SKM-1 treated with dmso at 0.1 percent for 144 hours (cell line): ENCODE results near the gene CSPG5.

Experiments used
- DNase-seq: peaks from one replicate; lab custom pipeline; 2025; ENCODE audit not compliant: unreplicated experiment; lab: John Stamatoyannopoulos, UW

CSPG5 gene

GRCh38 chr3:47542471-47543173, 36.0 kb downstream of the CSPG5 start:
- DNase-seq, result no peak

DNA sequence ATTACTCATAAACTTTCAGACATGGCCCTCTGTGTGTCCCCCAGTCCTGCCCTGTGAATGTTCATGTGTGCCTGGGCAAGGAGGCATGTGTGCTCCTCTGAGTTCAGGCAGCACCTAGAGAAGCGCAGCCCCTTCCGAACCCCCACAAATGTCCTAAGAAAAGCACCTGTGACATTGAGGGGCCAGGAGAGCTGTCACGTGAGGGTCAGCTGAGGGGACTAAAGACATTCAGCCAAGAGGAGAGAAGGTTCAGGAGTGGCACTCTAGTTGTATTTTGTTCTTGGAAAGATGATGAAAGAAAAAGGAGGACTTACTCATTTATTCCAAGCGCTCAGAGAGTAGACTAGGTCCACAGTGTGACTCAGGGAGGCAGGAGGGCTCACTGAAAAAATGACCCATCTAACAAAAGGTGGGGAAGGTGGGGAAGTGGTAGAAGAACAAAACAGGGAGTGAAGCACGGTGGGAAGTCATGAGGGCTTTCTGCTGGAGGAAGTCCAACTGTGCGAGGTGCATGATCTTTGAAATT, 37.0 kb downstream of the CSPG5 start:
- no peak for DNase-seq

- DNase-seq, result no peak
Measured at GRCh38 chr3:47540281-47540680, 38.4 kb downstream of the CSPG5 start.

DNA sequence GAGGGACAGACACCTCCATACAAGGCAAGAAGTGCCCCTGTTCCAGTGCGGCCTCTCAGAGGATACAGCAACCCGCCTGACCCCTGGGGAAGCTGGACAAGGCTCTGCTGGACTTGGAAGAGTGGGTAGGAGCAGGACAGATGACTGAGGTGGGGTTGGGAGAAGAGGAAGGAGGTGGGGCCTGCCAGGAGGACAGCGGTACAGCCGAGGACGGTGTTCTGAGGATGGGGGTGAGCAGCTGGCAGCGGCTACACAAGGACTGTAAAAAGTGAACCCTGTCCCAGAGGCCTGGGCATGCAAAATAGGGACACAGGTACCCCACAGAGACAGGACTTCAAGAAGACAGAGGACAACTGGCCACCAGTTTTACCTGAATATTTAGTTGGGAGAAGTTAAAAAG, 41.7 kb downstream of the CSPG5 start:
- no peak for DNase-seq

- DNase-seq, result no peak
Measured at GRCh38 chr3:47536221-47536891, 42.3 kb downstream of the CSPG5 start.

- no peak for DNase-seq
Measured at GRCh38 chr3:47533996-47534454, 44.6 kb downstream of the CSPG5 start.

- no peak for DNase-seq
Measured at GRCh38 chr3:47533481-47533880, 45.2 kb downstream of the CSPG5 start.

GRCh38 chr3:47527952-47528725, 50.5 kb downstream of the CSPG5 start:
- no peak for DNase-seq

DNA sequence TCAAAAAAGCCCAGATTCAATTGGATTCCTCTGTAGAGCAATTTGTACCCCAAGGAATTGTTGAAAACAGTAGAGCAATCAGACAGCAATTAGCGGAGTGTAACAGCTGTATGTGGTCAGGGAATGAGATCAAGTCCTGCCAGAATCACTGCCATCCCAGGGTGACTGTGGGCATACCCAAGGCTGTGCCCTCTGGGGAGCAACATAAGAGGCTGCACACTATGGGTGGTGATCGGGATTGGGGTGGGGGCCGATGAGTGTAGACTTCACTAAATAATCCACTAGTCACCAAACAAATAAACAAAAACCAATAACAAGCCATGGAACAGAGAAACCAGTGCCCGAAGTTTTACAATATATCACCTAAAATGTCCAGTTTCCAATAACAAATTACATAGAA, 53.0 kb downstream of the CSPG5 start:
- no peak for DNase-seq

DNA sequence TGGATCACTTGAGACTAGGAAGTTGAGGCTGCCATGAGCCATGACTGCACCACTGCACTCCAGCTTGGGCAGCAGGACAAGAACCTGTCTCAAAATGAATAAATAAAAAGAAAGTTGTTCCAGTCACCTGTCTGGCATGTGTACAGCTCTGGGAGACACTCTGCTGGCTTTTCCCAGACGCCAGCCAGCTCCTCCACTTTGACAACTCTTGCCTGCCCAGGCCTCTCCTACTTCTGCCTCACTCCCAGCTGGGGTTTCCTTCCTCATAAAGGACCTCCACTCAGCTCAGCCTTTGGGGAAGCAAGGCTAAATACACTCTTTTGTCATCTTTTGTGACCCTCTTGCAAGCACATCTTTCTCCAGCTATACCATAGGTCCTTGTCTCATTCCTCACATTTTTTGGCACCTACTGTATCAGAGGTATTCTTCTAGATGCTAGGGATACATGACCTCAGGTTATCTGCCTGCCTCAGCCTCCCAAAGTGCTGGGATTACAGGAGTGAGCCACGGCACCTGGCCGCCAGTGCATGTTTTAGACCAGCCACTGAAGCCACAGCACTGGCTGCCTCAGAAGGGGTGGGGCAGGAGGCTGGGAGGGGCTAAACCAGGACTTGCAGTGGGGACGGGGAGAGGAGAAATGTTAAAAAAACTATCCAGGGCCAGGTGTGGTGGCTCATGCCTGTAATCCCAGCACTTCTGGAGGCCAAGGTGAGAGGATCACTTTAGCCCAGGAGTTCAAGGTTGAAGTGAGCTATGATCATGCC, 55.2 kb downstream of the CSPG5 start:
- DNase-seq, result peak; percentile 17

DNA sequence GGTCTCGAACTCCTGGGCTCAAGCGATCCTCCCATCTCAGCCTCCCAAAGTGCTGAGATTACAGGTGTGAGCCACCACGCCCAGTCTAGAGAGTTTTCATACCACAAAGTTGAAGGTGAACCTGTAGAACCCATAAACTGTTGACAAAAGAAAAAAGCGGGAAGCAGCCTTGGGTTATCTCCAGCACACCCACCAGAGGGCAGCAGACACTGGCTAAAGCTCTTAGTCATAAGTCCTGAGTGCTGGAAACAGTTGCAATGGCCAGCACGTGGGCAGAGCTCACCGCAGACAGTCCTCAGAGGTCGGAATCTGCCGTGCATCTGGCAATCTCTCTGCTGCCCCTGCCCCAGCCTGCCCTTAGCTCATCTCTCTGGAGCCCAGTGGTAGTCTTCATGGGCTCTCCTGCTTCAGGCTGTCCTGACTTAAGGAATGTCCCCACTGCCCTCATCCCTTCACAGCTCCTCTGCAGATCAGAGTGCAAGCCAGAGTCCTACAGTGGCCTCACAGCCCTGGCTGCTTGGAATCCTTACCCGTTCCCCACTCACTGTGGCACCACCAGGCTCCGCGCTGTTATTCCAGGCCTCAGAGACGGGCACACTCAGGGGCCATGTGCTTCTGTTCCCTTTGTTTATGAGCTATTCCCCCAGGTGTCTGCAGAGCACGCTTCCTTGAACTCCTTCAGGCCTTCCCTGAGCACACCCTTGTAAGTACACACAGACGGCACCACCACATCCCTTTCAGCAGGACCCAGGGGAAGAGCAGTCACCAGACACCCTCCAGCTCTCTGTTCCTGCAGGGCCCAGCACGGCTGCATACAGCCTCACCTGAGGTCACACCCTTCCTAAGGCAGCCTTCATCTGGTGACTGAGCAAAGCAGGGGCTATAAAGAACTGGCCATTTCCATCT, 56.3 kb downstream of the CSPG5 start:
- peak; percentile 88 for DNase-seq

GRCh38 chr3:47520756-47521155, 57.9 kb downstream of the CSPG5 start:
- DNase-seq, result no peak

DNA sequence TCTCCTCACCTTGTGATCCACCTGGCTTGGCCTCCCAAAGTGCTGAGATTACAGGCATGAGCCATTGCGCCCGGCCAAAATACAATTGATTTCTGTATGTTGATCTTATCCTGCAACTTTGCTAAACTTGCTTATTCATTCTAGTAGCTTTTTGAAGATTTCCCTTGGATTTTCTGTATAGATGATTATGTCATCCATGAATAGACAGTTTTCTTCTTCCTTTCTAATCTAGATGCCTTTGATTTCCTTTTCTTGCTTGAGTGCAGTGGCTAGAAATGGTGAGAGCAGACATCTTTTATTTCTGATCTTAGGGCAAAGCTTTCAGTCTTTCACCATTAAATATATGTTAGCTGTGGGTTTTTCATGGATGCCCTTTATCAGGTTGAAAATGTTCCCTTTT, 60.7 kb downstream of the CSPG5 start:
- no peak for DNase-seq

GRCh38 chr3:47515864-47516319, 62.8 kb downstream of the CSPG5 start:
- DNase-seq, result no peak

- no peak for DNase-seq
Measured at GRCh38 chr3:47515100-47515499, 63.6 kb downstream of the CSPG5 start.

- peak; percentile 94 for DNase-seq
Measured at GRCh38 chr3:47513125-47513929, 65.3 kb downstream of the CSPG5 start, which contains the start of gene ELP6. TSS of gene ELP6 (minus strand) at chr3:47513712. CDS start at chr3:47513590, 122 bp downstream.

DNA sequence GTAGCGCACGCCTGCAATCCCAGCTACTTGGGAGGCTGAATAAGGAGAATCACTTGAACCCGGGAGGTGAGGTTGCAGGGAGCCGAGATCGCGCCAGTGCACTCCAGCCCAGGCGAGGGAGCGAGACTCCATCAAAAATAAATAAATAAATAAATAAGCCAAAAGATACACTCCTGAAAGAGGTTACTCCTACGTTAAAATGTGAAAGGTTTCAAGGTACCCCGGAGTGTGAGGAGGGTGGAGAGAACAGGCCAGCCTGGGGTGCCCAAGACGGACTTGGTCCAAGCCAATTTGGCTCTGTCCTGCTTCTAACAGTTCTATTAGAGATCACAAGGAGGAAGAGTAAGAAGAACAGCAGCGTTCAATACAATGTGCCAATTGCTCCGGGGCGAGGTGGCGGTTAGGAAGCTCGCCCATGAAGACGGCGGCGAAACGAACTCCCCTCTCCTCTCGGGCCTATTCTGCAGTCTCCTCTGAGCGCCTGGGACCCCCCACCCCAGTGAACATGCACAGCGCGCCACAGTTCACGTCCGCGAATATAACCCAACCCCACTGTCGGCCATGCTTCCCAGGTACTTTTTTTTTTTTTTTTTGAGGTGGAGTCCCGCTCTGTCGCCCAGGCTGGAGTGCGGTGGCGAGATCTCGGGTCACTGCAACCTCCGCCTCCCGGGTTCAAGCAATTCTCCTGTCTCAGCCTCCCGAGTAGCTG, 66.1 kb downstream of the CSPG5 start:
- peak; percentile 16 for DNase-seq
